Suppressor macrophage treated with lipopolysaccharide for 4 hours (primary cell): ENCODE measurements around the gene TNNI3K.

Experiments
- DNase-seq: peaks from one replicate; pipeline ENCODE4 v3.0.0-alpha.2; 2020

Gene TNNI3K

DNA sequence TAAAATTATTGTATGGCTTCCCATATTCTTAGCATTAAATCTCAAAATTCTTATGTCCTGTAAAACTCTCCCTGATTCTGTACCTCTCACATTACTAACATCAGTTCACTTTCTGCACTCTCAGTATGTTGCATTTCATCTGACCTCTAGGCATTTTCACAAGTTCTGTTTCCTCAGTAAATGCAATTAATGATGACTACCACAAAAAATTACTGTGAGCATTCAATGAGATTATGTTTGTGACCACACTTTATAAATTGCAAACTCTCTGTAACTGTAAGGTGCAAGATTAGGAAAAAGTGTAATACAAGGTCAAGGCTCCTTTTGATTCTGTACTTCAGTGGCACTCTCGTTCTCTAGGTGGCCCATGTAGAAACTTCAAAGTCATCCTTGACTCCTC, 216.8 kb downstream of the TNNI3K start:
- no peak for DNase-seq

DNA sequence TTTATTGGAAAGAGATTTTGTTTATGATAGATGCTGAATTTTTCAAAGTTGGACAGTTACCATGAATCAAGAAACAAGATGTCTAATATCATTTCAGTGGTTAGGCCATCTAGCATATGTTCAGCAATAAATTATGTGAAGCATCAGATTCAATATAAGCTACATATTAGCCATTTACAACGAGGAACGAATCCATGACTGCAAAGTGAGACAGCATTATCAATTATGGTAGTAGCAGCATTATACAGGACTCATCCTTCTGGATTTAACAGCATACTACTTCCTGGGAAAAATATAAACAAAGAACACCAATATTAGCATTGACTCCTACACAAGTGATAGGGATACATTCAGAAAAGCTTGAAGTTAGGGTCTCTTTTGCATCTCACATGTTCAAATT, 218.1 kb downstream of the TNNI3K start:
- no peak for DNase-seq

DNA sequence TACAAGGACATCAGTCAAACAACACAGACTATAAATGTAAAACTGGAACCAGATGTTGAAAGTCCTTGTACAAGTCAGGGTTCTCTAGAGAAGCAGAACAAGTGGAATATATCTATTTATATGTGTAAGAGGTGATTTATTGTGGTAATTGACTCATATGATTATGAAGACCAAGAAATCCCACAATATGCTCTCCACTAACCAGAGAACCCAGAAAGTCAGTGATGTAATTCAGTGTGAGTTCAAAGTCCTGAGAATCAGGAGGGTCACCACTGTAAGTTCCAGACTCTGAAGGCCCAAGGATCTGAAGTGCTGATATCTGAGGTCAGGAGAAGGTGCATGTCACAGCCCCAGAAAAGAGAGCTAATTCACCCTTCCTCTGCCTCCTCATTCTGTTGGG, 220.2 kb downstream of the TNNI3K start:
- no peak for DNase-seq

DNA sequence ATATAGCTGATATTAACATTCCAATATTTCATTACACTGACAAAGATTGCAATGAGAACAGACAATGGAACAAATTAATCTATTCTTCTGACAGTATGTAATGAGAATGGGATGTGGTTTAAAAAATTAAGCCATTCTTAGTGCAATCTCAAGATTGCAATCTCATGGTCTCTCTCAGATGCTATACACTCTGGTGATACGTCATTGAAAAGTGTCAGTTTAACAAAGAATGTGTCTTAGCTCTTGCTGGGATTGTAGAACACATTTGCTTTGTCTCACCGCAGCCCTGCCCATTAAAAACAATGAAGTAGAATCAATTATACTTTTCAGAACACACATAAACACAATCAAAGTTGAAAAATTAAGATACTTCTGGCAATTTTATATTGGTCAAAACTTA, 222.1 kb downstream of the TNNI3K start:
- DNase-seq: no peak

DNA sequence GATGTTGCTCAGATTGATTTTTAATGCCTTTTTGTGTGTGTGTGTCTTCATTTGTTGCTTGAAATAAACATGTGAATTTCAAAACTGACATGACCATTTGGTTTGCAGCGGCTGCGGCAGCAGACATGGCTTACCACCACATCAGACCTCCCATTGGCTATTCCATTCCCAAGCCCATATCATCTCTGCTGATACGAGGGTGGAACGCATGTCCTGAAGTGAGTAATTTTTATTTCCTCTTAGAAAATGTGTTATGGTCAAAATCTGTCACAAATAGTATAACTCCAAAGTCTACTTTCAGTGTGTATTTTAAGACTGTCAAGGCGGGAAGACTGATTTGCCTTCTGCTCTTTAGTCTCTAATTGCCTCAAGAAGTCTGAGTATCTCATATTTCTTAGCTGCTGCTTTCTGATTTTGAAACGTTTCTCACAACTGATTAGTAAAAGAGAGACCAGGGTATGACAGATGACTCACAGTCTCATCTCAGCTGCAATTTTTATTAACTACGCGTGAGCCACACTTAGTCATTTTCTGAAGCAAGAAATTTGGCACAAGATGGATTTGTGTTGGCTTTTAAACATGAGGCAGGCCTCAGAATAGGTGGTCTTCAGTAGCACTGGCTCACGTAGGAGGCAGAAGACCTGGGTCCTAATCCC, 228.3 kb downstream of the TNNI3K start:
- no peak for DNase-seq

DNA sequence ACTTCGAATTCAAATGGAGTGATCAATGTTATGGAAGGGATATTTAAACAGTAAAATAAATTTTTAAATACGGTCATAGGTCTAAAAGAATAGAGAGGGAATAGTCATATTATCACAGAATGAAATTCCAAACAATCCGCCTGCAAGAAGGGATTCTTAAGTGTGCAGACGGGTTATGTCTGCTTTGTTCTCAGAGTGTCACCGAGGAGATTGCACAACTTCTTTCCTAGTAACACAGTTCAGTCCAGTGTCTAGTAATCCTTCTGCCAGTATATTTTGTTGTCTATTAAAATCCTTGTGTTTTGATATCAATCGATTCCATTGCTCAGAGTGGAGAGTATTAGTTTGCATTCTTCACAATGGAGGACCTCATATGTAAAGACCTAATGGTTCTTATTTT, 228.8 kb downstream of the TNNI3K start:
- DNase-seq: no peak

DNA sequence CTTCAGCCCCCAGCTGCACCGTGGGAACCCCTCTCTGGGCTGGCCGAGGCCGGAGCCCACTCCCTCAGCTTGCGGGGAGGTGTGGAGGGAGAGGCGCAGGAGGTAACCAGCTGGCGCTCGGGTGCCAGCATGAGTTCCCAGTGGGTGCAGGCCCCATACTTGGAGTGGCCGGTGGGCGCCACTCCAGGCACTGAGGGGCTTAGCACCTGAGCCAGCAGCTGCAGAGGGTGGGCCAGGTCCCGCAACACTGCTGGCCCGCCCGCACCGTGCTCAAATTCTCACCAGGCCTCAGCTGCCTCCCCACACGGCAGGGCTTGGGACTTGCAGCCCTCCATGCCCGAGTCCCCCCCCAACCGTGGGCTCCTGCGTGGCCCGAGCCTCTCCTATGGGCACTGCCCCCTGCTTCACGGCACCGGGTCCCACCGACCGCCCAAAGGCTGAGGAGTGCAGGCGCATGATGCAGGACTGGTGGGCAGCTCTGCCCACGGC, 230.1 kb downstream of the TNNI3K start:
- no peak for DNase-seq

DNA sequence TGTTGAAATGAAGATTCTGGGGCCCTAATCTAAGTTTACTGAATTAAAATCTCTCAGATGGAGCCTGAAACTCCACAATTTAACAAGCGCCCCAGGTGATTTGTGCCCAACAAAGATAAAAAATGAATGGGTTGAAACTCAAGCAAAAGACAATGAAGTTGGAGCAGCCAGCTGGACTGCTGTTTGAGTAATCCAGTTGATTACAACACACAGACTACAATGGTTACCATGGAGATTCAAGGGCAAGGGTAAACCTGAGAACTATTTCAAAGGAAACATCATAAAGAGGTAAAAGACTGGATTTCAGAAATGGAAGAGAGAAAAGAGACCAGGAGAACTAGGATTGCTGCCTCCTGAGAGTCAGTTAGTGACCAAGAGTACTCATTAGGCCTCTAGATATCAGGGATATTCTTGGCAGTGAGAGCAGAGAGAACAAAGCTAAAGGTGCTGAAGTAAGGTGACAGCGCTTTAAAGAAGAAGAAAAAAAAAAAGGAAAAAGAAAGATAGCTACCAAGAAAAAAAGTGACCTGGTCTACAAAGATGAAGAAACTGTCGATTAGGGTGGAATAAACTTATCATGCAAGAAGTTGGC, 232.7 kb downstream of the TNNI3K start:
- DNase-seq: no peak

DNA sequence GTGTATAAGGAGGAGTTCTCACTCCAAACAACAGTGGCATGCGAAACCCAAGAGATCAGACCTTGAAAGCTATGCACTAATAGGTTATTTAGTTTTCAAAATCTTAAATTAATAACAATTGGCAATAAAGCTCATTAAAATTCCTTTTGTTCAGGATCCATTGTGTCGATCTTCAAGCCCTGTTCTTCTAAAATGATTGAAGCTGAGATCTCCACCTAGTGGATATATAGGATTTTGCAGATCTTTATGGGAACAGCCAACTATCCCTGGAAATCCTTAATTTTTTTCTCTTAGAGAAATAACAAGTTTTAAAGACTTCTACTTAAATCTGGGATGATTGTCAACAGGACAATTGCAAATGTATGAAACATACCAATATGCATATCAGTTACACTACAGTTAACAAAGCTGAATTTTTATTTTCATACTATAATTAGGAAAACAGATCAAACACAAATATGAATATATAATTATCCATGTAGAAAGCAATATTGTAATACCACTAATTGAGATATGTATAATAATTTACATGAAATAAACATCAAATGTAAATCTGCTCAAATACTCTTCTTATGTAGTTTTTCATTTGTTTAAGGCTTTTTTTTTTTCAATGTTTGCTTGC, 233.9 kb downstream of the TNNI3K start:
- DNase-seq: peak; percentile 16

DNA sequence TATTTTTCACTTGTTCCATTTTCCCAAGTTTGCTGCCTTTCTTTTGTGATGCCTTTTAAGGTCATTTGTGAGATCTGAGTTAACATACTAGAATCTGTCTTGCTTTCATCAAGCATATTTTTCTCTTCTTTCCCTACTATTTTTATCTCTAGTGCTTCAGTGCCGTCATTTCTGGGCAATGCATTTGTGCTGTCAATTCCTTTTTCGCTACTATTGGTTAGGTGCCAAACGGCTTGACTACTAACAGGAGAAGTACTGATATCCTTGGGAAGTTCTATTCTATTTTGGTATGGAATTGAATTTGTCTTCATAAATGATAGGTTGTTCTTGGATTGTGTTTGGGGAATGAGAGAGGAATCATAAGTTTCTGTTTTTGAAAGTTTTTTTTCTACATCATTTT, 235.1 kb downstream of the TNNI3K start:
- no peak for DNase-seq

DNA sequence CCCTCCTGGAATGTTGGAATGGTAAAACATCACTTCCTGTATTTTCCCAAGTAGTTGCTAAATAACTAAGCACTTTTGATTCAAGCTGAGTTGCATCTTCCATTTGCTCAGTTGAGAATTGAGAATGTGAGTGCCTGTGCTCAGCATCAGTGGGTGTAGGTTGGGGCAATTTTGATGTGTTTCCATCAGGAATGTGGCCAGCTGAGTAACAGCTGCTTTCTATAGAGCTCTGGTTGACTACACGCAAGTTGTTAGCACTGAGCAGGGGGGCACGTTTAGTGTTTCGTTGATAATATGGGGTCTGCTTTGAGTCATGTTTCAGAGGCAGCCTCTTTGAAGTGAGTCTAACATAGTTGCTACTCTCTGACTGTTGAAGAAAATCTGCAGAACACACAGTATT, 235.7 kb downstream of the TNNI3K start:
- DNase-seq: no peak

DNA sequence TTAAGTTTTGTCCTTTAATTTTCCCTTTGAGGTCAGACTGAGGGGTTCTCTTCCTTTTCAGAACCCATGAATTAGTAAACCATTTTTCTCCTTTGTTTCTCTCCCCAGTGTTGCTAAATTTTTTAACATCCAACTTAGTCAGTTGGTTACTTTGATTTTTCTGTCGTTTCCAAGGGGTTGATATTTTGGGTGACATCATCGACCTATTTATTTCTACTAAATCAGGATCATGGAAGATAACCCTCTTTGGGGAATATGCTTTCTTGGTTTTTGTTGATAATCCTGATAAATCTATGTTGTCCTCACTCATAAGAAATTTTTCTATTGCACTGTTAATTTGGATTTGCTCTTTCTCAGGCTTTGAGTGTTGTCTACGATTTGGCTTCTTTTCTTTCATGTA, 236.3 kb downstream of the TNNI3K start:
- DNase-seq: no peak

DNA sequence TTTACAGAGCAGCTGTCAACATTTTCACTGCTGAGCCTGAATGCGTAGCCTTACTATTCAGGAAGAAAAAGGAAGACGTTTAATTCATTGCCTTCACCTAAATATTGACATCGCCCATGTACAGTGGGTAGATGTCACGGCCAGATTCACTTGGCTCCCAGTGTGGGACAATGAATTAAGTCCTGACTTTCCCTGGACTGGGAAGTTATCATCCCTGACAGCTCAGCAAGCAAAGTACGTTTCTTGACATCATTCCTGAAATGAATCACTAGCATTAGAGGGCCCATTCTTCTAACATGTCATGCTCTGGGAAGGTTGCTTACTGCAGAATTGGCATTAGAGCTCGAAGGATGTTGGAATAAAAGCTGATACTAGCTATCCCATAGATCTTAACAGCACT, 239.4 kb downstream of the TNNI3K start:
- no peak for DNase-seq

DNA sequence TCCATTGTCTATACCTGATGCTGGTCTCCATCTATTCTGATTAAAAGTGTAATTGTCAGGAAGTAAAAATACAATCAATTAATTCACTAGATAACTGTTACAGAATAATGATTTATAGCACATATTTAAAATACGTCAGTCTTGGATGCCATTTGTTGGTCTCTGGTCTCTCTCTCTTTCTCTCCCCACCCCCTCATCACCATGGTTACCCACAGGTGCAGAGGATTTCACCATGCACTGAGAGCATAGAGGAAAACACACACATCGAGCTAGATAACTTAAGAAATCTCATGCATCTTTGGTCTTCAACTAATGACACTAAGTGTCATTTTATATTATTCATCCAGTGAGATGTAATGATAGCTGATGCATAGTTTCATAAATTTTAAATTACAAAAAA, 243.8 kb downstream of the TNNI3K start:
- DNase-seq: no peak

DNA sequence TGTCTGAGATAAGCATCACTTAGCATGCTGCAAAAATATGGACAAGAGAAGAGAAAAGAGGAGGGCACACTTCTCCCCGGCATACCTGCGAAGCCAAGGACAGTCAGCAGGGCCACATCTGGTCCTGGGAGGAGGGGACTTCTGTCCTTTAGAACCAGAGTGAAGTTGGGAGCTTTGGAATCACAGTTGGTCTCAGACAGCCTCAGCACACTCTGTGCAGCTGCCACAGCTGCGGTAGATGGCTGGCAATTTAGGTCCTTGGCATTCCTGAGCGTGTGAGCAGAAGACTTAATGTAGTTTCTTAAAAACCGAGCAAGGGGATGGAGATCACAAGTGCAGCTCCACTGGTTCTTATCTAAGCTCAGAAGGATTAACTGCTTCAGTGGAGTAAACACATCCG, 244.9 kb downstream of the TNNI3K start:
- no peak for DNase-seq

DNA sequence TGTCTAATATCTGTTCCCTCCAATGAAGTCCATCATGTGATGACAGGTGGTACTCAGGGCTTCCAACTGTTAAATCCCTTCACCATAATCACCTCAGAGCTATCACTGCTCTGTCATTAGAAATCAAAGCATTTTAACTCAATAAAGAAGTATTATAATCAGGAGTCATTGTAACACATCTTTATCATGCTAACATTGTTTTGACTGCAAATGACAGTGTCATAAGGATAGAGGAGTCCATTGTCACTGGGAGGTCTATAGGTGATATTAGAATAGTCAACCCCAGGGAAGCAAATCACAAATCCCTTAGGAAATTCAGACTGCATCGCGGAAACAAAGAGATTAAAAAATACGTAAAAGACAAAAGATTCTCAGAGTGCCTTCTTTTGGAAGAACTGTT, 246.4 kb downstream of the TNNI3K start:
- DNase-seq: no peak

DNA sequence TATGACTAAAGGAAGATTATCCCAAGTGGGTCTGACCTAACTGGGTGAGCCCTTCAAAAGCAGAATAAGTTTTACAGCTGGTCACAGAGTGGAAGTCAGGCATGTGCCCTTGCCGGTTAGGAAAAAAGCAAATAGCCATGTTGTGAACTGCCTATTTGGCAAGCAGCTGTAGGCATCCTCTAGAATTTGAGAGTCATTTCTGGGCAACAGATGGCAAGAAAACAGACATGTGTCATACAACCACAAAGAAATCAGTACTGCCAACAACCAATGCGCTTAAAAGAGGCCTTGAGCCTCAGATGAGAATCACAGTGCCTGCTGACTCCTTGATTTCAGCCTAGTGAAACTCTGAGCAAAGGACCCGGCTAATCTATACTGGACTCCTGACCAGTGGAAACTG, 250.4 kb downstream of the TNNI3K start:
- no peak for DNase-seq

DNA sequence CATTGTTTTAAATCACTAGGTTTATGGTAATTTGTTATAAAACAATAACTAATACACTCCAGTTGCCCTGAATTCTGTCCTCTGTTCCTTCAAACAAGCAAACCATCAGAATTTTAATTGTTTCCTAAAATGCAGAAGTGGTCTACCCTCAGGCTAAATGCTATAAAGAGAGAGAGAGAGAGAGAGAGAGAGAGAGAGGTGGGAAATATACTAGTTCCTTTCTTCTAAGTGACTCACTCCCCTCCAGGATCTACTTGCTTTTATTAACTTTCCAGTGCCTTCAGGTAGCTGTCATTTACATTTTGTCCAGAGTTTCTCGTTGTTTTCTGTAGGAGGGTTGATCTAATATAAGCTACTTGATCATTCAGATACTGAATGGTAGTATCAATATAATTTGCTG, 250.8 kb downstream of the TNNI3K start:
- no peak for DNase-seq

DNA sequence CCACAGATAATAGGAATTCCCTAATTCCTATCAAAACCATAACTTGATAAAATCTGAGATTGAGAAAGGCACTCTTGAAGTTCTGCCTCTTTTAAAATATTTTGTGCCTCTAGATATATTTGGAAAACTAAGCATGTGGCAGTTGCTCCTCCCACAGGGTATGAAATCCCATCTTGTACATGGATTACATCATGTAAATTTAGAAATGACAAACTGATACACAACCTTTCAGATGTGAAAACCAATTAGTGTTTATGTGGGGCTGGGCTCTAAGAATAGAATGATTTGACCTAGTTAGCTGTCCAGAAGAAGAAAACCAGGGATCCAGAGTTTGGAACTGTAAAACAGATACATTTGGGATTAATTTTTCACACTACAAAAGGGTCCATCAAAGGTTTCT, 261.5 kb downstream of the TNNI3K start:
- DNase-seq: no peak

DNA sequence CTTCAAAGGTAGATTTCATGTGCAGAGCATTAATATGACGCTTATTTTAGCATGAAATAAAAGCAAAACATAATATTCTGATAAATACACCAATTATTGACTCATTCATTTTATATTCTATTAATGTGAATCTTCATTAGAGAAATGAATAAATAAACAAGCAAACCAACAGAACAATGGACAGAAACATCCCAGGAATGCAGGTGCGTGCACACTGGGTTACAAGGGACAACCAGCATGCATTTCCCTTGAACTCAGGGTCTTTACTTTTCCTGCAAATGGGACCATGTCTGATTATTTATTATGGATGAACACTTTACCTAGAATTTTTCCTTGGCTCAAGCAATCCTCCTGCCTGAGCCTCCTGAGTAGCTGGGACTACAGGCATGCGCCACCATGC, 263.7 kb downstream of the TNNI3K start:
- DNase-seq: no peak

DNA sequence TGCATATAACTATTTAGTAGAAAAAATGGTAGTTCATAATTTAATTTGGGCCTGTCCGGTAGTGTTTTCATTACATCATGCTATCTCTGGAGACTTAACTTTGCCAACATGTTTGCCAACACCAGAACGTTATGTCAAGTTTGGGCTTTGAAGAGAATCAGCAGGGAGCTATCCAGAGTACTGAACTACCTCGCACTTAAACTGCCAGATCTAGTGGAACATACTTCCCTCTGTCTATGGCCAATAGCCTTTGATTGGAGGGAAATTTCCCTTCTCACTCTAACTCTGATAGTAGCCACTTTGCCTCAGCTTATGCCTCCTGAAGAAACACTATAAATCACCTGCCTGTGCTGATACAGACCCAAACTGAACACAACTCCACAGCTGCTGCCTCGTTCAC, 267.2 kb downstream of the TNNI3K start:
- no peak for DNase-seq

DNA sequence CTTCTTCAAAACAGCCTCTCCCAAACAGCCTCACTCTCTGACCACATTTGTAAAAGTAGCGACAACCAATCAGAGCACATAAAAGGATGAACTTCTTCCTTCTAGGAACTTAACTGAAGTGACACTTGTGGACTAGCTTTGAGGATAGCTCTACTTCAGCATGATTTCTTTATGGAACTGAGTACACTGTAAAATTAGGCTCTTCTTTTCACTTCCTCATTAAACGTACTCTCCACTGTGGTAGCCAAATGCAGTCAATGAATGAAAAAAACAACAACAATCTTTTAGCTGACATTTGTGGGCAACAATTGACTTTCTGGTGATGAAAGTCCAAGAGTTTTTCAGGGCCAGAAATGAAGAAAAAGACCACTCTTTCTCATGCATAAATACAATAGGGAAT, 267.7 kb downstream of the TNNI3K start:
- no peak for DNase-seq

DNA sequence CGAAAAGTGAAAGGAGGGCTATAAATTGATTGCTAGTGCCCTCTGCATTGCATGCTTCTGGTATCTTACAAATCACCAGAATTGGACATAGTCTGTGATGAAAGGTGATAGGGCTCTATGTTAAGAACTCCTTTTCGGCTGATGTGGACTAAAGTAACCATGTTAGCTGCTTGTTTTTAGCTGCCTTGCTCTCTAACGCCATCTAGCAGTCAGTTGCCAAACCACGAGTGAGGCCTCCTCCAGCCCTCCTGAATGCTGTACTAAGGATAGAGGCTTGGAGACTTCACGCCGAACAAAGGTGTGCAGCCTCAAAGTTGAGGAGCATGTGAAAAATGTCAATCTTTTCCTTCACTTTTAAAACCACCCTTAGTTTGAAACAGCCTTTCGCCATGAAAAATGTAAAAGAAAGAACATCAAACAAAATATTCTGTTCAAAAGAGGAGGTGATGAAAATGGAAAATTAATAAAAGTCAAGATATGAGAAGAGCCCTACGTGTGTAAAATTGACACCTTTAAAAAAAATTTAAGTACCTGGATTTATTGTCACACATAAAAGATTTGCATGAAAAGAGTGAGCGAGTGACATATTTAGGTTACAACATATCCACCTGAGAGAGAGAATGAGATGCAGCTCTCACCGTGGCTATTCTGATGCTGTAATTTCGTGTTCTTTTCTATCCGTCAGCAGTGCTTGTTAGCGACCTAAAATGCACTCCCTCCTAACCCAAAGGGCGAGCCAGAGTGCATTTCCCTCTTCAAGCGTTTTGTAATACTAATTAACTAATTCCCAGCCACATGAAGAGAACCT, 269.1 kb downstream of the TNNI3K start:
- DNase-seq: peak; percentile 19
